Measurements from ENCODE around the gene FCAMR.

DNA sequence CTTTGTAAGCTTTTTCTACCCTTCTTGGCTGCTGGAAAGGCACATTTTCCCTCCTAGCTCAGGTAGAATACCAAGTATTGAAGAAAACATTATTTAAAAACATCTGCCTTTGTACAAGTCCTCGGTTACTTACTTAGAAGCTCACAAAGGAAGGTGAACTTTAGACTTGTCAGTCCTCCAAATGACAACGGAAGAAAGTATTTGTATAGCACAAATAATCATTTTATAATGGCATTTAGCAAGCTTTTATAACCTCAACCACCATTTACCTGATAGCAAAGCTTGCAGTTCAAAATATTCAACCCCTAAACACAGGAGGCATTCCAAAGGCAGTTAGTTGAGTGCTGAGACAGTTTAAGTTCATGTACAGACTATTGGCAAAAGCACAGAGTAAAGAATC lies 2.5 kb upstream of the FCAMR start:
- TF ChIP-seq, protein P1, sequence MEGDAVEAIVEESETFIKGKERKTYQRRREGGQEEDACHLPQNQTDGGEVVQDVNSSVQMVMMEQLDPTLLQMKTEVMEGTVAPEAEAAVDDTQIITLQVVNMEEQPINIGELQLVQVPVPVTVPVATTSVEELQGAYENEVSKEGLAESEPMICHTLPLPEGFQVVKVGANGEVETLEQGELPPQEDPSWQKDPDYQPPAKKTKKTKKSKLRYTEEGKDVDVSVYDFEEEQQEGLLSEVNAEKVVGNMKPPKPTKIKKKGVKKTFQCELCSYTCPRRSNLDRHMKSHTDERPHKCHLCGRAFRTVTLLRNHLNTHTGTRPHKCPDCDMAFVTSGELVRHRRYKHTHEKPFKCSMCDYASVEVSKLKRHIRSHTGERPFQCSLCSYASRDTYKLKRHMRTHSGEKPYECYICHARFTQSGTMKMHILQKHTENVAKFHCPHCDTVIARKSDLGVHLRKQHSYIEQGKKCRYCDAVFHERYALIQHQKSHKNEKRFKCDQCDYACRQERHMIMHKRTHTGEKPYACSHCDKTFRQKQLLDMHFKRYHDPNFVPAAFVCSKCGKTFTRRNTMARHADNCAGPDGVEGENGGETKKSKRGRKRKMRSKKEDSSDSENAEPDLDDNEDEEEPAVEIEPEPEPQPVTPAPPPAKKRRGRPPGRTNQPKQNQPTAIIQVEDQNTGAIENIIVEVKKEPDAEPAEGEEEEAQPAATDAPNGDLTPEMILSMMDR (IDR thresholded peaks at IDR 0.05), result no peak
- no peak for TF ChIP-seq POLR2A (IDR thresholded peaks at IDR 0.05)
